T-helper 1 cell treated with Interleukin-12 subunit alpha and Interleukin-12 subunit beta and Interleukin-4 antibody, amounts not matched to agents 30 ng/mL and 1 ng/mL, for 36 hours (primary cell): ENCODE results near the gene PSMB10. TPM values are rescaled to one million over a fixed set of nuclear protein-coding genes. Genes with fewer than 3 reads are reported as not detected.

ENCODE experiments used
- intact Hi-C: fragments of 100-400 bp; cut with micrococcal nuclease; formaldehyde crosslinking; loops from one replicate; pipeline ENCODE4 v1.15.1; 2024
- total RNA-seq: library from RNA; stranded (reverse); gene quantifications from 2 replicates; pipeline ENCODE4 v1.2.3, GENCODE V29; 2022

The PSMB10 gene
- total RNA-seq, 1 donor from 2014 or later: 364 TPM

- intact Hi-C loops: no loop called here
These were observed 28.0 kb upstream of the PSMB10 start for GRCh38 chr16:67964477-67965131.

DNA sequence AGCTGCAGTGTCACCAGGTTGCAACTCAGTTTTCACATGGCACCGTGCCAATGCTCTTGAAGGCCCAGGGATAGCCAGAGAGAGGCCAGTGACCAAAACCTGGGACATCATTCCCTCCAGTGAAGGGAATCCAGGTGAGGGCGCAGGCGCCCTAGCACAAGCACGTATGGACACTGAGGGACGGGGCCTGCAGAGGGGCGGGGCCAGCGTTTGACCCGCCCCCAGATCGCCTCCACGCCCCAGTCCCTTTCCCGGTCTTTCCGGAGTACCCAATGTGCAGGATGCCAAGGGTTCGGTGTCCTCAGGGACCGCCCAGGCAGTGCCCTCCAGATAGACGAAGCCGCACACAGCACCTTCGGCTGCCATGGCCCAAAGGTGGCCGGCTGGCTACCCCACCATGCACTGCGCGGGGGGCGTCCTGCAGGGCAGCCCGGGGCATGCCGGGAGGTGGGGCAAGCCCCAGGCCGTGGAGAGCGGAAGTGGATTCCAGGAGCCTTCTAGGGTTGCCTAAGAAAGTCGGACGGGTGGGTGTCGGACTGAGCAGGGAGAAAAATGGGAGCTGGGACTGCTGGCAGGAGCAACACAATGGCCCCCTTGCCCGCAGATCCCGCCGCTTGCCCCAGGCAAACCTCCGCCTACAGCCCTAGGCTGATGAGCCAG lies 27.1 kb upstream of the PSMB10 start:
- intact Hi-C loops: no loop called here

- intact Hi-C loops: no loop called here
These were observed 26.6 kb upstream of the PSMB10 start for GRCh38 chr16:67963292-67963661.

DNA sequence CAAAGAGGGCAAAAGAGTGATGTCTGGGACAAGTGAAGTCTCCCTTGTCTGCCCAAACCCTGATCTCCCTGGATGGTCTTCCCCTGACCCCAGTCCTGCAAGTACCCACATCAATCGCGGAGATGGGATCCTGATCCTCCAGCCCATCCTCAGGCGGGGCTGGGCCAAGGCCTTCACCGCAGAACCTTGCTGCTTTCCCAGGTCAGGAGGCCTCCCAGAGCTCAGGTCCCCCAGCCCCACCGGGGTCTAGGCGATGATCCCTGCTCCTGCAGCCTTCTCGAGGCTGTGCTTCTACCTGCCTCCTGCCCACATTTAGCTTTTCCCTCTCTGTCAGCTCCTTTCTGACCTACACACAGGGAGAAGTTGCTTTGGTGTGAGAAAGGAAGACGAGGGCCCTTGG lies 25.5 kb upstream of the PSMB10 start:
- intact Hi-C loops: no loop called here

GRCh38 chr16:67961551-67961957 lies 24.9 kb upstream of the PSMB10 start:
- intact Hi-C loops: no loop called here

DNA sequence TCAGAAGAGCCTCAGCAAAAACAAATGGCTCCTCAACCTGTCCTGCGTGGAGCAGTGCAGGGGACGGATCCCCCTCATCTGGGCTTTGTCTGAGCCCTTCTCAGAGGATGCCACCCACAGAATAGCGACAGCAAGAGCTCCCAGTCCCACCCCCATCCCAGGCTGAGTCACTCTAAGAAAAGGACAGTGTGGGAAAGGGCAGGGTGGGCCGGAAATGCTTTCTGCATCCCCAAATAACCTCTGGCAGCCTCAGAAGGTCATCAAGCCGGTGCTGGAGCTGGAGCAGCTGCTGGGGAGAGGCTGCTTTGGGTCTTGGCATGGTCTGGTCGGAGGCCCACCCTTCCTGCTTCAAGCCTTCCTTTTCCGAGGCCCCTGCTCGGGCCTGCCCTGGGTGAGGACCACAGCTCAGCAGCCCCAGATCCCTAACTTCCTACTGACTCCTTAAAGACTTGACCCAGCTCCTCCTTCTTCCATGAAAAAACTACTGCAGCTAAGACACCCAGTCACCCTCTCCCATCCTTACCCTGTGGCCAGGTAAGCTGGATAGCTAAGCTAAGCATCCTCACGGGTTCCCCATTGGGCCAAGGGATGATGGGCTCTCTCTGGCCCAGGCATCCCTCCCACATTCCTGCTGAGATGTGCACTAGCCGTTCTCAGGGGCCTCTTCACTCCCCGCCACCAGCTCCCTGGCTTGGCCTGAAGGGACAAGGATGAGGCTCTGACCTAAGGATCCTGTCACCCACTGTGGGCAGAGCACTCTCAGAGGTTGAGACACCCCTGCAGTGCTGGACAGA lies 23.1 kb upstream of the PSMB10 start:
- intact Hi-C loops: no loop called here

GRCh38 chr16:67957622-67958021 lies 21.0 kb upstream of the PSMB10 start:
- intact Hi-C loops: no loop called here

DNA sequence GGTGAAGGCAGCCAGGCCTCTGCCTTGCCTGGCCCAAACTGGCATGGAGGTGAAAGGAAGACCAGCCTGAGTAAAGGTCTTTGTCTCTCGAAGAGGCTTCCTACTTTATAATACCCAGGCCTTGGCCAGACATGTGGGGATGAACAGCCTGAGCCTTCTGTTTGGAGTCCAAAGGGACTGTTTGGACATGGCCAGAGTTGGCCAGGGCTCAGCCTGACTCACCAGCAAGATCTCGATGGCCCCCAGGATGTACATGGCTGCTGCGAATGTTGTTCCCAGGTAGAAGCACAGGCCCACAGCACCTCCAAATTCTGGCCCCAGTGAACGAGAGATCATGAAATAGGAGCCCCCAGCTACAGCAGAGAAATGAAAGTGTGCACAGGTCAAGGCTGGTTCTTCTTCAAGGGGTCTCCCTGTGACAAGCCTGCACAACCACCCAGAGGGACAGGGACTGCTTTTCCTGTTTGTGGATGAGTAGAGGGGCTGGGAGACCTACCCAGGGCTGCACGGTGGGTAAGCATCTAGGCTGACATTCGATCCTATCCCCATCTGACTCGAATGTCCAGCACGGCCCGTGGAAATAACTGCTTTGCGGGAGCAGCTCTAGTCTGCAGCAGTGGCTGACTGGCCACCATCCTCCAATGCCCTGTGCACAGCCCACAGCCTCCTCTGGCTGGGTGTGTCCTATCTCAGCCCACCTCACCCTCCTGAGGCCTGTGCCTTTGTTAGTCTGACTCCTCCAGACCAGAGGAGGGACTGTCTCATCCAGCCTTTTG lies 18.0 kb upstream of the PSMB10 start:
- intact Hi-C loops: no loop called here

DNA sequence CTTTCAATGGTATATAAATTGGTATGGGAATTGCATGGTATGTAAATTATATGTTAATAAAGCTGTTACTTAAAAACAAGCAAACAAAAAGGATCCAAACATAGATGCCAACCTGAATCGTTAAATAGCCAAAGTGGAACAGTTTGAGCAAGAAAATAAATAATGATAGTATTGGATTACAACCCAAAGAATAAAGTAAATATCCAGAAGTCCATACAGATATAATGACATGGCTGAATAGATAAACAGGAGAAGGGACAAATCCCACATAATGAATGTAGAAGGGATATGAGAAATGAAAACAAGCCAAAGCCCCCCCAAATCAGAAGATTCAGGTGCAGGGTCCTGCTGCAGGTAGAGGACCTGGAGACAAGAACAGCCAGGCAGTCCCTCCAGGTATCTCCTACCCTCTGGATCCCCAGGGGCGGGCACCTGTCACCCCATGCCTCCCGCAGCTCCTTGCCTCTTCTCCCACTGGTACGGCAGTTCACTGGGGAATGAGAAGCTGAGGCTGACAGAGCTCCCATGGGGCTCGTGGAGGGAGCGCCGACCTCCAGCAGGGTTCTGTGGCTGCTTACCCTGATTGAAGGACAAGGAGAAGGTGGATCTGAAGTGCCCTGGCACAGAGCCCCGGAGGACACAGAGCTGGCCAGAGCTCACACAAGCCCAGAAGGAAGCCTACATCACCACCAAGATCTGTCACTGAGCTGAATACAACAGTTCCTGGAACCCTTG lies 17.2 kb upstream of the PSMB10 start:
- intact Hi-C loops: no loop called here

DNA sequence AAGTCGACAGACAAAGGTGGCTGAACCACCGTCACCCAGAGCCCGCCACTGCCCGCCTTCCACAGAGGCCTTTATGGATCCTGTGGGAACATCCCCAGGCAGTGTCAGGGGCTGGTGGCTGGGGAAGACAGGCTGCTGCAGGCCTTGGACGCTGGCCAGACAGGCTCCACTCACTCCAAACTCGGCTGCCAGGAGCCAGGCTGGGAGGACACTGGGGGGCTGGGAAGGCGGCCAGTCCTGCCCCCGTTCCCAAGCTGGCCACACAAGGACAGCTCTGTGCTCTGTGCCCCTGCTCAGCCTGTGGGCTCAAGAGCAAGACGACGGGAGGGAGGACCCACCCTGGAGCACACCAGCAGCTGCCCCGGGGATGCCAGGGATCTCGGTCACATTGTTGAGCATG lies 14.8 kb upstream of the PSMB10 start:
- intact Hi-C loops: no loop called here

DNA sequence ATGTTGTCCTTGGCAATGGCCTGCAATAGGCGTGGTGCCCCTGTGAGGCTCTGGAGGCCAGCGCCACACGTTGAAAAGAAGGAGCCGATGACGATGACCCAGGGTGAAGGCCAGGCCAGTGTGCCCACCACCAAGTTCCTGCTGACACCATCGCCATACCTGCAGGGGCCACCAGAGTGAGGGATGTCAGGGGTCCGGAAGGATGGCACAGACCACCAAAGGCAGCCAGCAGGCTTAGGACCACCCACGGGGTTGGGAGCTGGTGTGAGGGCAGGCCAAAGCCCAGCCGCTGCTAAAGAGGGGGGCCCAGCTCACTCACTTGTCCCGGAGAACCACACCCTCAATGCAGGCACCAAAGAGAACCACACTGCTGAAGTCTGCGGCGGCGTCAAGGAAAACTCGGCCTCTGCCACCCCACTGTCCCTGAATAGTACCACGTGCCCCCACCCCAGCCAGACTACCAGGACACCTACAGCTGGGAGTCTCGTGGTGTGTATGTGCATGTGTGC lies 13.7 kb upstream of the PSMB10 start:
- intact Hi-C loops: no loop called here

DNA sequence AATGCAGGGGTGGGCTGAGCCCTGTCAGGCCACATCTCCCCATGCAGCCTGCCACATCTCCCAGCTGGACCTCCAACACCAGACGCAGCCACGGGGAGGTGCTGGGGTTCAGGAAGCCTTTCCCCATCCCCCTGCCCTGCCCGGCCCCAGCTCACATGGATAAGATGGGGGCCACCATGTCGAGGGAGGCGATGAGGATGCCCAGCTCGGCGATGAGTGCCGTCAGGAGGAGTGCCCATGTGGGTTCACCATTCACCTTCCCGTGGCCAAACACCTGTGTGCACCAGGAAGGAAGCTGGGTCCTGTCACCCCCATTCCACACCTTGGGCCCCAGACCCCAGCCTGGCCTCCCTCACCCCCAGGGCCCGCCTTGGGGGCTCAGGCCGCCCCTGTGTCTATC lies 13.0 kb upstream of the PSMB10 start:
- intact Hi-C loops: no loop called here

DNA sequence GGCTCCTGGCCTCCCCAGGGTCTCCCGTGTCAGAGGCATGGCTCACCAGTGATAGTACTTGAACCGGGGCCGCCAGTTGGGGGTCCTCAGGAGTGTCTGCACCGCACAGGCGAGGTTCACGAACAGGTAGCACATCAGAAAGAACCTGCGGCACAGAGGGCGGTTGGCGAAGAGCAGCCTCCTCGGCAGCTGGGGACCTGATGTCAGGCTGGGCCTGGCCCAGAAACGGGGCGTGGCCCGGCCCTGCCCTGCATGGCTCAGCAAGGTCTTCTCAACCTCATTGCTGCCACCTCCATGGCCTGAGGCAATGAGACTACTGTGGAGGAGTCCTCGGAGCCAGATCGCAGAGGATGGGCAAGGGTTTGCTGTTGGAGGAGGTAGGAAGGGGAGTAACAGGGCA lies 11.4 kb upstream of the PSMB10 start:
- intact Hi-C loops: no loop called here

- intact Hi-C loops: no loop called here
These were observed 10.4 kb upstream of the PSMB10 start for GRCh38 chr16:67946966-67947558.

- intact Hi-C loops: no loop called here
These were observed 9.5 kb upstream of the PSMB10 start for GRCh38 chr16:67946128-67946569.

- intact Hi-C loops: no loop called here
These were observed 8.8 kb upstream of the PSMB10 start for GRCh38 chr16:67945392-67945933.

- intact Hi-C loops: no loop called here
These were observed 8.2 kb upstream of the PSMB10 start for GRCh38 chr16:67944690-67945391.

DNA sequence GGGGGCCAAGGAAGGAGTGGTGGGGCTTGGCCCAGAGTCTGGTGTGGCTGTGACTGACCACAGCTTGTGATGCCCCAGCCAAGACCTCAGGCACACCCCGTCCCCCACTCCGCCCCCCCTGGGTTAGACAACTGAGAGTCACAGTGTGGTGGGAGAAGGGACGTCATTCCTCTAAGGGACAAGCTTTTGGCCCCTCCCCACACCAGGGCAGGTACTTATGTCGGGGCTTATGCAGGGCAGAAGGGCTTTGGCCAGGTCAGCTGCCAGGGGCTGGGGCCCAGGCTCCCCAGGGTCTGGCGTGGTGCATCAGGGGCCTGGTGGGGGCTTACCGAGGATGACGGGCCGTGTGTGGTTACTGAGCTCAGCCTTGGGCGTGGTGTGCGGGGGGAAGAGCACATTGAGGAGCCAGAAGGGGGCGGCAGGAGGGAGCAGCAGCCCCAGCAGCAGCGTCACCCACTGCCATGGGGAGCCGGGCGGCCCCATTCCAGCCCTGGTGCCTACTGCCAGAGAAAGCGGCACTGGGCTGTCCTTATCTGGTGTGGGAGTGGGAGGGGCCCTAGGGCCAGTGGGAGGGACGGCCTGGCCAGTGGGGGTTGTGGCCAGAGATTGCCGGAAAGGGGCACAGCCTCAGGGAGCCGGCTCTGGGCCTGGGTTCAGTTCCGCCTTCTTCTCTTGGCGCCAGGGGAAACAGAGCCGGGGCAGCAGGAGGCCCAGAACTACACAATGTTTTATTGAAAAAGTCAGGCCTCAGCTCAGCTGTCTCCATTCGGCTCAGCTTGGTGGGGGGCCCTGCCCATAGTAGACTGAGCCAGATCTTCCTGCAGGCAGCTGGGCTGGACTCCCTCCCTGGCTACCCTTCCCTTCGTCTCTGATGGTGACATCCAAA lies 7.2 kb upstream of the PSMB10 start, which contains the start of gene LCAT:
TSS of gene LCAT (minus strand) at position 502 of the 886 bp plus-strand sequence. CDS start at position 483, 19 bp downstream.
- intact Hi-C loops: no loop called here
